Gastrocnemius medialis (tissue), 4 donors: Measurements from ENCODE around the gene GPRC5C. TPM values are rescaled to one million over a fixed set of nuclear protein-coding genes. Genes with fewer than 3 reads are reported as not detected.

Experiments used
- ATAC-seq, 2 donors: fragments of 150-250 bp; one replicate each; pipeline ENCODE4 v1.9.1; 2016
- DNase-seq, 2 donors: peaks; one replicate each; pipeline ENCODE4 v3.0.0-alpha.2; 2019
- H3K27ac ChIP-seq, 4 donors: fragments of 200-600 bp; sonication (generic); 1 replicate in 1 of 4; 2 replicates in 3 of 4; pipeline ENCODE4 v1.5.1; 2016 to 2018; ENCODE audit warnings: mild to moderate bottlenecking in 2 of 4, moderate library complexity in 1 of 4
- H3K27me3 ChIP-seq, 3 donors: fragments of 200-600 bp; sonication (generic) in 2 of 3; 1 replicate in 1 of 3; 2 replicates in 2 of 3; pipeline versions ENCODE4 v1.5.1 to v1.6.0; 2016 to 2019; ENCODE audit warnings: mild to moderate bottlenecking in 1 of 3, moderate library complexity in 1 of 3
- H3K36me3 ChIP-seq, 2 donors: fragments of 200-600 bp; sonication (generic) in 1 of 2; one replicate each; pipeline ENCODE4 v1.5.1; 2017 to 2018
- H3K4me1 ChIP-seq, 2 donors: fragments of 200-600 bp; sonication (generic) in 1 of 2; one replicate each; pipeline ENCODE4 v1.5.1; 2016 to 2017; ENCODE audit warnings: mild to moderate bottlenecking in 2 of 2
- H3K4me3 ChIP-seq, 4 donors: fragments of 200-600 bp; sonication (generic) in 3 of 4; 1 replicate in 1 of 4; 2 replicates in 3 of 4; pipeline ENCODE4 v1.5.1; 2016 to 2019; ENCODE audit warnings: mild to moderate bottlenecking in 2 of 4
- H3K9me3 ChIP-seq, 3 donors: fragments of 200-600 bp; sonication (generic) in 2 of 3; 1 replicate in 1 of 3; 2 replicates in 2 of 3; pipeline ENCODE4 v1.5.1; 2016 to 2019
- CTCF ChIP-seq, 5 experiments: fragments of 450-650 bp in 3 of 5; fragments of 200-600 bp in 2 of 5; sonication (generic) in 2 of 5; IDR thresholded peaks in 4 of 5; conservative IDR thresholded peaks in 1 of 5; 1 replicate in 4 of 5; 2 replicates in 1 of 5; pipeline ENCODE4 v1.5.1; 2016 to 2019; ENCODE audit warnings: antibody characterized with exemption in 5 of 5, mild to moderate bottlenecking in 3 of 5, moderate library complexity in 3 of 5
- POLR2A ChIP-seq, 2 donors: fragments of 450-650 bp; IDR thresholded peaks; one replicate each; pipeline ENCODE4 v1.6.1; 2017; ENCODE audit warnings: antibody characterized with exemption in 2 of 2, mild to moderate bottlenecking in 2 of 2, moderate library complexity in 2 of 2
- in situ Hi-C, 4 donors: fragments of 200-750 bp; cut with MboI; loops; one replicate each; pipeline versions ENCODE4 v1.15.0 to v1.8.0; 2017; ENCODE audit warnings: low sequenced_read_pairs in 4 of 4
- intact Hi-C: fragments of 100-400 bp; cut with DNase I; formaldehyde crosslinking; loops from one replicate; pipeline ENCODE4 v1.15.1; 2023; ENCODE audit warnings: low total_unique reads
- total RNA-seq, 4 donors: library from RNA; depleted of rRNA; stranded (reverse); fragments of >200 nt; gene quantifications; one replicate each; pipeline versions ENCODE4 v1.1.0 to v1.2.3, GENCODE V29; 2016

The GPRC5C gene
- total RNA-seq, 4 donors from 2014 or later = 80.4 to 138 (median 127) TPM

GRCh38 chr17:74467221-74467951 lies 35.5 kb downstream of the GPRC5C start:
- intact Hi-C loops = loop anchor here (5.0 kb wide), 1 partner anchor 65 kb away; the partner anchor contains the start of gene CD300LB
- H3K27ac ChIP-seq = no peak overlapping the region
- no peaks in the 10 kb centered on the region for H3K9me3 ChIP-seq
- no peaks in the 10 kb centered on the region for H3K4me1 ChIP-seq
- in situ Hi-C loops = no loop called here
- no peaks in the 10 kb centered on the region for H3K27me3 ChIP-seq
- ATAC-seq = peak in 1 of 2 donors; percentile 32
- no peak for TF ChIP-seq CTCF (IDR thresholded peaks at IDR 0.05 in 4 of 5, conservative IDR thresholded peaks at IDR 0.05 in 1 of 5)
- TF ChIP-seq POLR2A (IDR thresholded peaks at IDR 0.05) = no peak
- H3K36me3 ChIP-seq = no peaks in the 10 kb centered on the region
- H3K4me3 ChIP-seq = peak overlapping the region in 1 of 4 donors; percentile 30
- DNase-seq = no peak

GRCh38 chr17:74471341-74471740 lies 39.5 kb downstream of the GPRC5C start:
- intact Hi-C loops (no loop called here), in situ Hi-C loops (no loop called here)
- no peaks in the 10 kb centered on the region for H3K4me1 ChIP-seq
- ATAC-seq (no peak), DNase-seq (no peak)
- no peak overlapping the region for H3K4me3 ChIP-seq
- H3K27me3 ChIP-seq = no peaks in the 10 kb centered on the region
- no peaks in the 10 kb centered on the region for H3K9me3 ChIP-seq
- no peaks in the 10 kb centered on the region for H3K36me3 ChIP-seq
- TF ChIP-seq CTCF (IDR thresholded peaks at IDR 0.05 in 4 of 5, conservative IDR thresholded peaks at IDR 0.05 in 1 of 5) = no peak
- no peak for TF ChIP-seq POLR2A (IDR thresholded peaks at IDR 0.05)
- no peak overlapping the region for H3K27ac ChIP-seq

GRCh38 chr17:74472890-74473289 lies 41.0 kb downstream of the GPRC5C start:
- no peak overlapping the region for H3K27ac ChIP-seq
- in situ Hi-C loops = no loop called here
- ATAC-seq (no peak), DNase-seq (no peak)
- no peak overlapping the region for H3K4me3 ChIP-seq
- H3K9me3 ChIP-seq = no peaks in the 10 kb centered on the region
- no peaks in the 10 kb centered on the region for H3K27me3 ChIP-seq
- TF ChIP-seq CTCF (IDR thresholded peaks at IDR 0.05 in 4 of 5, conservative IDR thresholded peaks at IDR 0.05 in 1 of 5) (no peak), POLR2A (IDR thresholded peaks at IDR 0.05) (no peak)
- intact Hi-C loops = no loop called here
- H3K36me3 ChIP-seq = no peaks in the 10 kb centered on the region
- H3K4me1 ChIP-seq = no peaks in the 10 kb centered on the region

GRCh38 chr17:74473294-74473693 lies 41.4 kb downstream of the GPRC5C start:
- in situ Hi-C loops = no loop called here

More at GRCh38 chr17:74473294-74473693, 41.4 kb downstream of the GPRC5C start:
- intact Hi-C loops = no loop called here
- Histone ChIP-seq H3K36me3 (no peaks in the 10 kb centered on the region), H3K27ac (no peak overlapping the region), H3K4me1 (no peaks in the 10 kb centered on the region), H3K4me3 (no peak overlapping the region), H3K9me3 (no peaks in the 10 kb centered on the region), H3K27me3 (no peaks in the 10 kb centered on the region)
- DNase-seq (no peak), ATAC-seq (no peak)
- no peak for TF ChIP-seq POLR2A (IDR thresholded peaks at IDR 0.05)
- TF ChIP-seq CTCF (IDR thresholded peaks at IDR 0.05 in 4 of 5, conservative IDR thresholded peaks at IDR 0.05 in 1 of 5) = no peak
